GM19468 (cell line): ENCODE data around the gene FCHSD1.

Experiments
- ATAC-seq: cut with Tn5 transposase; IDR thresholded peaks from one replicate; pipeline ENCODE4 v1.9.1; 2021; ENCODE audit warnings: mild to moderate bottlenecking, moderate library complexity, moderate number of reproducible peaks; ENCODE audit not compliant: unreplicated experiment; ENCODE audit errors: extremely low read depth

Gene FCHSD1

DNA sequence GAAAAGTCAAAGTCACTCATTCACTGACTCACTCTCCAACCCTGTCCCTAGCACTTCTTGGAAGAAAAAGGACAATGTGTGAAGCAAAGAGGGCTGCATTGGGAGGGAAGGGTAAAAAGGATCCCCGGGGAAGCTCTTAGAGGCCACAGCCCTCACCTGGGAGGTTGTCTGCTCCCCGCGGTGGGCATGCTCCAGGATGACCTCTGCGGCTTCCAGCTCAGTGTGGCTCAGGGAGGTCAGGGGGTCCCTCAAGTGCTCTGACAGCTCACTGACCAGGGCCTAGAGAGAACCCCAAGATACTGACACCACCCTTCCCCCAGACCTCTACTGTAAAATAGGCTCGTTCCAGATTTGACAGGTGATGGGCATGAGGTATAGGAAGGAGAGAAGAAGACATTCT, 4.0 kb downstream of the FCHSD1 start:
- no peak for ATAC-seq

GRCh38 chr5:141646026-141646425, 5.2 kb downstream of the FCHSD1 start:
- no peak for ATAC-seq

GRCh38 chr5:141641634-141642267, 9.5 kb downstream of the FCHSD1 start:
- ATAC-seq: peak; percentile 34

DNA sequence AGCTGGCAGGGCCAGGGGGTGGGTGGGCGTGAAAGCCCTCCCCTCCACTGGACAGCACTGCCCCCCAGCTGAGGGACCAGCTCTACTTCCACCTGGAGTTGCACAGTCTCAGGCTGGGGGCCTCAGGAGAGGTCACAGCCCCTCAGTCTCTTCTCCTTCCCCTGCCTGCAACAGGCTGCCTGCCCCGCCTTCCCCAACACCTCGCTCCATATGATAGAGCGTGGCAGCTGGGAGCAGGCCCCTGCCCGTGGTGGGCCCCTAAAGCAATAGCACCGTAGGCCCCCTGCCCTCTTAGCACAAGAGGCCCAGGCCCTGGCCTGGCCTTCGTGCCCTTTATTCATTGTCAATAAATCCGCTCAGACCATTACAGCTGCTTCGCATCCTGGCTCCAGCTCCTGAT, 10.5 kb downstream of the FCHSD1 start:
- ATAC-seq: no peak

- ATAC-seq: no peak
These were observed 11.2 kb downstream of the FCHSD1 start for GRCh38 chr5:141640051-141640415.

GRCh38 chr5:141639357-141640050, 11.7 kb downstream of the FCHSD1 start:
- ATAC-seq: no peak

- no peak for ATAC-seq
These were observed 12.4 kb downstream of the FCHSD1 start for GRCh38 chr5:141638771-141639170.

- no peak for ATAC-seq
These were observed 13.3 kb downstream of the FCHSD1 start for GRCh38 chr5:141637767-141638419.

- ATAC-seq: no peak
These were observed 14.0 kb downstream of the FCHSD1 start for GRCh38 chr5:141637123-141637766.

- ATAC-seq: peak; percentile 57
These were observed 14.7 kb downstream of the FCHSD1 start, which contains the start of the genes HDAC3 and RELL2 for GRCh38 chr5:141636413-141637122. Gene HDAC3 (minus strand): TSS chr5:141636849. CDS start chr5:141636790, 59 bp downstream. Gene RELL2 (plus strand): TSS chr5:141636997. CDS start chr5:141638226, 1,229 bp downstream.

- no peak for ATAC-seq
These were observed 15.2 kb downstream of the FCHSD1 start for GRCh38 chr5:141636106-141636412.

DNA sequence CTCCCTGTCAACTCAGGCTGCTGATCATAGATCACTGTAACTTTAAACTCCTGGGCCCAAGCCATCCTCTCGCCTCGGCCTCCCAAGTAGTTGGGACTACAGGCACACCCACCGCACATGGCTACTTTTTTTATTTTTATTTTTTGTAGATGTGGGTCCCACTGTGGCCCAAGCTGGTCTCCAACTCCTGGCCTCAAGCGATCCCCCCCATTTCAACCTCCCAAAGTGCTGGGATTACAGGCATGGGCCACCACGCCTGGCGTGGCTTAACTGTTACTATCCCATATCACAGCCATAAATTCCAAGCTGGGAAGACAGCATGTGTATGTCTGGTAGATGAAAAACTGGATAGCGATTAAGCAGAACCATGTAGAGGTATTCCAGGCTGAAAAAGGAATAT, 15.6 kb downstream of the FCHSD1 start:
- no peak for ATAC-seq

DNA sequence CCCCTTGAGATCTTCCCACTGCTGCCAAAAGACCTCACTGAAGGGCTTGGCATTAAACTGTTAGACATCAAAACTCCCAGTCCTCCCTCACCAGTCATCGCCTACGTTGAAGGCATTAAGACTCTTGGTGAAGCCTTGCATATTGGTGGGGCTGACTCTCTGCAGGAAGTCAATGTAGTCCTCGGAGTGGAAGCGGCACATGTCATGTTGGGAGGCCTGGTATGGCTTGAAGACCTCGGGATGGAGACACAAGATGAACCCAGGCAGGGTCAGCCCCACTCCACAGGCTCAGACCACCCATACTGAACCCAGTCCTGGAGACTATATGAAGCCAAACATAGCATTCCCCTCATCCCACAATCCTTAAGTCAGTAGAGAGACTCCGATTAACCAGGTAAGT, 16.5 kb downstream of the FCHSD1 start:
- ATAC-seq: no peak

GRCh38 chr5:141633871-141634561, 17.2 kb downstream of the FCHSD1 start:
- peak; percentile 66 for ATAC-seq

GRCh38 chr5:141632650-141633049, 18.6 kb downstream of the FCHSD1 start:
- ATAC-seq: no peak

DNA sequence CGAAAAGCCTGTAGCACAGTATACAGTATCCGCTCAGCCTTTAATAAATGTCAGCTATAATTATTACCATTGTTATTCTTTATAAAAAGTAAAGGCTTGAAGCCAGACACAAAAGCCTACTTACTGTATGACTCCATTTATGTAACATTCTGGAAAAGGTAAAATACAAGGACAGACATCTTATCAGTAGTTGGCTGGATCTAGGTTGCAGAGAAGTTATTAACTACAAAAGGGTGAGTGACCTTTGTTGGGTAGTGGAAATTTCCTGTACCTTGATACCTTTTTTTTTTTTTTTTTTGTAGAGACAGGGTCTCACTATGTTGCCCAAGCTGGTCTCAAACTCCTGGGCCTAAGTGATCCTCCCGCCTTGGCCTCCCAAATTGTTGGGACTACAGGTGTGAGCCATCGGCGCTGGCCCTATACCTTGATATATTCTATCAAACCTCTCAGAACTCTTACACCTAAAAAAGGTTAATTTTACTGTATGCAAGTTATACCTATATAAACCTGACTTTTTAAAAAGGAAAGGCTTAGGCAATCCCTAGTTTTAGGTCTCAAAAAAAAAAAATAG, 20.6 kb downstream of the FCHSD1 start:
- ATAC-seq: no peak

DNA sequence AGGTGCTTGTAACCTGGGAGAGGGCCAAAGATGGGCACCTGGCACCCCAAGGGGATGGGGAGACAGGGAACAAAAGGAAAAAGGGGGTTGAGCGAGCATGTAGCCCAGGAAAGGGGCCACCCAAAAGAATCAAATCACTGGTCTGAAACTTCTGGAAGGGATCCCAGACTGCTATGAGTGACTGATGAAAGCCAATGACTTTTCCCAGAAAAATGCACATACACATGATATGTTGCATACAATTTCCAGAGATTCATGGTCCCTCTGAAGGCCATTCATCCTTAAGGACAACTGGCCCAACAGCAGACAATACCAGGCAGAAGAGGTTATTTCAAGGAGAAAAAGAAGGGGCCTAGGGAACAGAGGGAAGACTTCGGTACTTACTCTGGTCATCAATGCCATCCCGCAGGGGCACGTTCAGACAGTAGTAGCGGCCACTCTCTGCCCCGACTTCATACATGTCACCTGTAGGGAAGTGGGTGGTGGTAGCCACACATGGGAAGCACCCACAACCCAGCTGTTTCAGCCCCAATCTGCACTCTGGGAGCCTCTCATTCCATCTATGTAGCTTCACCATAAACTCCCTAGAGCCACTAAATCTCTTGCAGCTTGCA, 22.9 kb downstream of the FCHSD1 start:
- no peak for ATAC-seq

GRCh38 chr5:141623611-141624010, 27.6 kb downstream of the FCHSD1 start:
- no peak for ATAC-seq

DNA sequence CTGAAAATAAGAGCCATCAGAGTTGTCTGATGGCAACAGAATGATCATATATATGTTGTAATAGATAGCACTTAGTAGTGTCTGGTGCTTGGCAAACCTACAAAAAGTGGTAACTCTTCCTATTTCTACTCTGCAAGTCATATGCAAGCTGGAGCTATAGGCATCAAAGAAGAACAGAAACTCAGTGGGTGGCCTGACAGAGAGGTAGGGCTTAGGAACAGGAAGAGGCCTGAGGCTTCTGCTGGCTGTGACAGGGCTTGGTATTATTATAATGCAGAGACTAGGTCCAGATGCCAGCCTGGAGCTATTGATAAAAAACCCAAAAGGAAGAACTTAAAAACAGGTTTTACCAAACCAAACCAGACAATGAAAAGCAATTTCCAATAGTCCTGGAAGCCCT, 28.0 kb downstream of the FCHSD1 start:
- ATAC-seq: peak; percentile 12
